ENCODE data around the gene PLCL1.

GRCh38 chr2:197950724-197951123 lies 146.3 kb downstream of the PLCL1 start:
- TF ChIP-seq CTCF (IDR thresholded peaks at IDR 0.05; ENCODE audit: insufficient read depth, low read length) (no peak), POLR2AphosphoS5 (IDR thresholded peaks at IDR 0.05; ENCODE audit: low read depth) (no peak), REST (IDR thresholded peaks at IDR 0.05; ENCODE audit: insufficient replicate concordance, low read depth) (no peak)

Data from HL-60 (cell line).